Activated CD4-positive, CD25-positive, alpha-beta regulatory T cell treated with anti-CD3 and anti-CD28 coated beads, Interleukin-2, amount 50 U/mL, for 16 hours (primary cell): Measurements from ENCODE around the gene HEATR5A.
"Not testable (repeated sequence)": the region's sequence is repeated elsewhere in the genome, so short reads cannot be mapped to it uniquely, and the experiment has no call there.

Source experiments
- DNase-seq: peaks from one replicate; pipeline ENCODE4 v3.0.0-alpha.2; 2020; ENCODE audit warnings: low read depth, low spot score

HEATR5A gene

DNA sequence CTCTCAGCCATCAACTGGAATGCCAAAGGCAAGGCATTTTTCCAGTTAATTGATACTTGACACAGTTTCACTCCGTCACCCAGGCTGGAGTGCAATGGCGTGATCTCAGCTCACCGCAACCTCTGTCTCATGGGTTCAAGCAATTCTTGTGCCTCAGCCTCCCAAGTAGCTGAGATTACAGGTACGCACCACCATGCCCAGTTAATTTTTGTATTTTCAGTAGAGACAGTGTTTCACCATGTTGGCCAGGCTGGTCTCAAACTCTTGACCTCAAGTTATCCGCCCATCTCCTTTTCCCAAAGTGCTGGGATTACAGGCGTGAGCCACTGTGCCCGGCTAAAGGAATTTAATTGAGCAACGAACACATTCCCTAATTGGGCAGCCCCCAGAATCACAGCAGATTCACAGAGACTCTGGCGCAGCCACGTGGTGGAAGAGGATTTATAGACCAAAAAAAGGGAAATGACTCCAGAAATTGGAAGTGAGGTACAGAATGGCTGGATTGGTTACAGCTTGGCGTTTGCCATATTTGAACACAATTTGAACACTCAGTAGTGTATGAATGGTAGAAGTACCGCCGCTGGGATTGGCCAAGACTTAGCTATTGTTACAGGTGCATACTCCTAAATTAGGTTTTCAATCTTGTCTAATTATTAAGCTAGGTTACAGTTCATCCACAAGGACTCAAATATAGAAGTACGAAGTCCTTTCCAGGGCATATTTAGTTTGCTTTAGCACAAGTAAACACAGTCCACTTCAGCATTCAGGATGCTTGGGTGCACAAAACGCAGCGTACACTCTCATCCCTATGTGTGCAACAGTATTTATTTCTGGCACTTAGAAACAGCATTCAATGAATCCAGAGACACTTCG is 162.6 kb downstream of the HEATR5A start:
- not testable (repeated sequence) for DNase-seq

DNA sequence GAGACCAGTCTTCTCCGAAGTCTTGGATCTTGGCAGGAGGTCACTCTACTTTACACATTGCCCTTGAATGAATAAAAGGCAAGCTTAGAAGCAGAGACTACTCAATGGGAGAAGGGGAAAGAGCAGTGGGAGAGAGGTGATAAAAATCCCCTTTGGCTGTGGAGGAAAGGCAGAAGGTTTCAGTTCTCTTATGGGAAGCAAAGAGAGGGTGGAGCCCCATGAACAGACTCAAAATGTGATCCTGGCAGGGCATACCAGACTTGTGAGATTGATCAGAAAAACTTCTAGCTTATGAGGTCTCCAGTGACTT is 163.2 kb downstream of the HEATR5A start:
- no peak for DNase-seq

DNA sequence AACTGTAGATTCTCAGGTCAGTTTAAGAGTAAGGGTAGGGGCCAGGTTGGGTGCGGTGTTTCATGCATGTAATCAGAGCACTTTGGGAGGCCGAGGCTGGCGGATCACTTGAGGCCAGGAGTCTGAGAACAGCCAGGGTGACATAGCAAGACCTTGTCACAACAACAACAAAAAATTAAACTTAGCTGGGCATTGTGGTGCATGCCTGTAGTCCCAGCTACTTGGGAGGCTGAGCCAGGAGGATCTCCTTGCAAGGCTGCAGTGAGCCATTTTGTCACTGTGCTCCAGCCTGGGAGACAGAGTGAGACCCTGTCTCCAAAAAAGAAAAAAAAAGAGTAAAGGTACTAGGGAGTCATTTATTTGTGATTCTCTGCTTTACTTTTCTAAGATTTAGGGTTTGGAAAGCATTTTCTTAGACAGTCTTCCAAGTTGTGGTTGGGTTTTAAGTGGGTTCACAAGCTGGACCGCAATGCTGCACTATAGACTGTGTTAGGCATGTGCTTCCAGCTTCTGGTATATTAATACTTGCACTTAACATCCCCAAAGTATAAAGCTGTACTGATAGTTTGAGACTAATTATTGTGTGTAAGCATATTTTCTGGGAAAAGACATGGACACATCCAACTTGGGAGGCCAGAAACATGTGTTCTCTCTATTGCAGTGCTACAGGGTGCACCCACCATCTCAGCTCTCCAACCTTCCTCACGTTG is 163.7 kb downstream of the HEATR5A start:
- DNase-seq = no peak

DNA sequence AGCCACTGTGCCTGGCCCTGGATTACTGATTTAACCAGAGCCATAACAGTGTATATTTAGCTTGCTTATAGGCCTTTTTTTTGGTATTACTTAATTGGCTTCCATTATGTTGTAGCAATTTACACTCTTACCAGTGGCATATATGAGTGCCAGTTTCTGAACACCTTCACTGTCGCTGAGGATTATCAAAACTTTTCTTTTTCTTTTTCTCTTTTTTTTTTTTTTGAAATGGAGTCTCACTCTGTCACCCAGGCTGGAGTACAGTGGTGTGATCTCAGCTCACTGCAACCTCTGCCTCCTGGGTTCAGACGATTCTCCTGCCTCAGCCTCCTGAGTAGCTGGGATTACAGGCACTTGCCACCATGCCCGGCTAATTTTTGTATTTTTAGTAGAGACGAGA is 164.4 kb downstream of the HEATR5A start:
- not testable (repeated sequence) for DNase-seq

DNA sequence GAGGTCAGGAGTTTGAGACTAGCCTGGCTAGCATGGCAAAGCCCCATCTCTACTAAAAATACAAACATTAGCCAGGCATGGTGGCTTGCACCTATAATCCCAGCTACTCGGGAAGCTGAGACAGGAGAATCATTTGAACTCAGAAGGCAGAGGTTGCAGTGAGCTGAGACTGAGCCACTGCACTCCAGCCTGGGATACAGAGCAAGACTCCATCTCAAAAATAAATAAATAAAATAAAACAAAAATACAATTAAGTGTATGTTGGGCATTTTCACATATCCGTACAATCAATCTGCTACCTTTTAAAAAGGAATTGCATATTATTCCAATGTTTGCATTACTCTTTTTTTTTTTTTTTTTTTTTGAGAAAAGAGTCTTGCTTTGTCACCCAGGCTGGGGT is 165.1 kb downstream of the HEATR5A start:
- no peak for DNase-seq

DNA sequence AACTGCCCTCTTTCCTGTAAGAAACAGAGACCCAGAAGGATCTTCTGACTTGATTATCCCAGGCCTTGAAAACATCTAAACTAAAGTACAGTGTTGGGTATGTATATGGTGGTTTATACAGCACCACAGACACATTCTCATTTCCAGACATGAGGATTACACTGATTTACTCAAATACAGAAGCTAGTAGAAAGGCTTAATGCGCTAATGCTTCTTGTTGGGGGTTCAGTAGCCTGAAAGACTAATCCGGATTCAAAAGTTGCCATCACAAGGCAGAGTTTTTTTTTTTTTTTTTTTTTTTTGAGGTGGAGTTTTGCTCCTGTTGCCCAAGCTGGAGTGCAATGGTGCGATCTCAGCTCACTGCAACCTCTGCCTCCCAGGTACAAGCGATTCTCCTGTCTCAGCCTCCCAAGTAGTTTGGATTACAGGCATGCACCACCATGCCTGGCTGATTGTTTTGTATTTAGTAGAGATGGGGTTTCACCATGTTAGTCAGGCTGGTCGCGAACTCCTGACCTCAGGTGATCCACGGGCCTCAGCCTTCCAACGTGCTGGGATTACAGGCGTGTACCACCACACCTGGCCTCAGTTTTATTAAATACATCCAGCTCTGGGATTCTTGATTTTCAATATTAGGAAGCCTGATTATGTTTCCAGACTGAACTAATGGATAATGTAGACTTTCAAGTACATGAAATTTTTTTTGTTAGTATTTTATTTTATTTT is 166.4 kb downstream of the HEATR5A start:
- no peak for DNase-seq

DNA sequence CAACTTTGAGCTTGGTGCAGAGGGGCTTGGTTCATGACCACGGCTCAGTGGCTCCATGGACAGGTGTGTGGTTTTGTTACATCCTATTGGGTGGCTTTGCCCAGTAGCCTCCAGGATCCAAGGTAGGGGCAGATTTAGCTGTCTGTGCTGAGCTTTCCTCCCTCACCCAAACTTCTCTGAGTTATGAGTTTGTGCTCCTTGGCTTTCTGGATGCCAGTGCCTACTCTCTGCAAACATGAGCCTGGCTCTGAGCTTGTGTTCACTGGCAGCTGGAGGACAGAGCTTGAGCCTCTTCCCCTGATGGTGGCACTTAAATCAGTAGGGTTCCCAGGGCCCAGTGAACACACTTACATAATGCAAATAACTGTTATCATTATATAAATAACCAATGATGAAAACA is 167.5 kb downstream of the HEATR5A start:
- no peak for DNase-seq

DNA sequence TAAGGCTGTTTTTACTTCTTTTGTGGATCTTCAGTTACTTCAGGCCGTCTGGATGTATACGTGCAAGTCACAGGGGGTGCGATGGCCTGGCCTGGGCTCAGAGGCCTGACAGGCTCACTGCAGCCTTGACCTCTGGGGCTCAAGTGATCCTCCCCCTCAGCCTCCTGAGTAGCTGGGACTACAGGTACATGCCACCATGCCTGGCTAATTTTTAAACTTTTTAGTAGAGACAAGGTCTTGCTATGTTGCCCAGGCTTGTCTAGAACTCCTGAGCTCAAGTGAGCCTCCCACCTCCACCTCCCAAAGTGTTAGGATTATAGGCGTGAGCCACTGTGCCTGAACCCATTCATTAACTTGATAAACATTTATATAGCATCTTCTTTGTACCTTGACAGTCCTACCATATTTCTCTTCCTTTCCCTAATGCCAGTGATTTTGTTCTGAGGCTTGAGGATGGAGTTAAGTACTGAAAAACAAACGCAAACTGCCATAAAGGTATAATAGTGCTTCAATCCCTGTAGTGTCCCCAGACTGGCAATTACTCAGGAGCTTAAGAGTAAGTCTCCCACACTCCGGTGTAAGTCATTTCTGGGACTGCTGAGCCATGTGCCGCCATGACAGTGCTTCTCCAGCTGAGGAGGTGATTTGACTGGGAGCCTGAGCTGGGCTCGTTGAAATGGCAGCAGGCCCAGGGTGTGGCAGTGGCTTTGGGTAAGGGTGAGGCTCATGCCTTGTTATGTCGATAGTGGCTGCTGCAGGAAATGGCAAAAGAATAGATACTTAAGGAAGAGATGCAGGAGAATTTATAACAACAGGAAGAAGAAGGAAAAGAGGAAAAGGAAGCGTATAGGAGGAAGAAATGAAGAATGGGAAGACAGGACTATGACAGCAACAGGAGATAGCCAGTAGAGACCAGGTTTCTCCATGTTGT is 169.1 kb downstream of the HEATR5A start:
- DNase-seq = no peak

DNA sequence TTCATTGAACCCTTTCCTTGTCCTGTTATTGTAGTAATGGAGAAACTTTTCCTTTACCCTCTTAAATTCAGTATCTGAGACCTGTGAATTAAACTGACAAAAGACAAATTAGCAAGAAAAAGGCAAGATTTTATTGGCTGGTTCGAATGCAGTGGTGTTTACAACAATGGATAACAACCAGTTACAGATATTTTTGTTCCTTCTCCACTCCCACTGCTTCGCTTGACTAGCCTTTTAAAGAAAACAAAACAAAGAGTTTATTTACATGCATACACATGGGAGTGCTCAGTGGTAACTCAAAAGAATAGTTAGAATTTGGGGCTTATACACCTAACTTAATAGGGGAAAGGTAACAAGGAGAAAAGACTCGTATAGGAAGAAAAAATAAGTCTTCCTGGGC is 175.7 kb downstream of the HEATR5A start:
- DNase-seq = no peak

DNA sequence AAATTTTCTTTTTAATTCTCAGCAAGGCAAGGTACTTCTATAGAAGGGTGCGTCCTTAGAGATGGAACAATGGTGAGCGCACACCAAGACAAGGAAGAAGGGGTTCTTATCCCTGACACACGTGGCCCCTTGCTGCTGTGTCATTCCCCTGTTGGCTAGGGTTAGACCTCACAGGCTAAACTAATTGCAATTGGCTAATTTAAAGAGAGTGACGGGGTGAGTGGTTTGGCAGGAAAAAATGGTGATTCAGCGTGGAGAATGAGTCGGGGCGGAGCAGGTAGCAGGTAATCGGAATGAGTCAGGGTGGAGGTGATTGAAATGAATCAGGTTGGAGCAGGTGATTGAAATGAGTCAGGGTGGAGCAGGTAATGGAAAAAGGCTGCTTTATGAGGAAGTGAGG is 176.5 kb downstream of the HEATR5A start:
- DNase-seq = no peak

DNA sequence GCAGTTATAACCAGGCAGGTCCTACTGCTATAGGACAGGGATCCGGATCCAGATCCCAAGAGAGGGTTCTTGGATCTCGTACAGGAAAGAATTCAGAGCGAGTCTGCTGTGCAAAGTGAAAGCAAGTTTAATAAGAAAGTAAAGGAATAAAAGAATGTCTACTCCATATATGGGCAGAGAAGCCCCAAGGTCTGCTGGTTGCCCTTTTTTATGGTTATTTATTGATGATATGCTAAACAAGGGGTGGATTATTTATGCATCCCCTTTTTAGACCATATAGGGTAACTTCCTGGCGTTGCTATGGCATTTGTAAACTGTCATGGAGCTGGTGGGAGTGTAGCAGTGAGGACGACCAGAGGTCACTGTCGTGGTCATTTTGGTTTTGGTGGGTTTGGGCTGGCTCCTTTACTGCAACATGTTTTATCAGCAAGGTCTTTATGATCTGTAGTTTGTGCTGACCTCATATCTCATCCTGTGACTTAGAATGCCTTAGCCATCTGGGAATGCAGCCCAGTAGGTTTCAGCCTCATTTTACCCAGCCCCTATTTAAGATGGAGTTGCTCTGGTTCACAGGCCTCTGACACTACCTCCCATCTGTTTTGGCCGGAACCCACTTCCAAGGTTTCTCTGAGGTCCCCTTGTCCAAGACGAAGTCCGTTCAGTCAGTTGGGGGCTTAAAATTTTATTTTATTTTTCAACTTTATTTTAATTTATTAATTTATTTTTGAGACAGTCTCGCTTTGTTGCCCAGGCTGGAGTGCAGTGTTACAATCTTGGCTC is 178.0 kb downstream of the HEATR5A start:
- DNase-seq = not testable (repeated sequence)
